CD4-positive, alpha-beta T cell treated with Interleukin-6 at 100 ng/mL for 8 hours (primary cell): ENCODE data around the gene CRACR2A.

Source experiments
- DNase-seq: peaks from one replicate; pipeline ENCODE4 v3.0.0-alpha.2; 2020; ENCODE audit warnings: mixed read lengths, low spot score

Gene CRACR2A

DNA sequence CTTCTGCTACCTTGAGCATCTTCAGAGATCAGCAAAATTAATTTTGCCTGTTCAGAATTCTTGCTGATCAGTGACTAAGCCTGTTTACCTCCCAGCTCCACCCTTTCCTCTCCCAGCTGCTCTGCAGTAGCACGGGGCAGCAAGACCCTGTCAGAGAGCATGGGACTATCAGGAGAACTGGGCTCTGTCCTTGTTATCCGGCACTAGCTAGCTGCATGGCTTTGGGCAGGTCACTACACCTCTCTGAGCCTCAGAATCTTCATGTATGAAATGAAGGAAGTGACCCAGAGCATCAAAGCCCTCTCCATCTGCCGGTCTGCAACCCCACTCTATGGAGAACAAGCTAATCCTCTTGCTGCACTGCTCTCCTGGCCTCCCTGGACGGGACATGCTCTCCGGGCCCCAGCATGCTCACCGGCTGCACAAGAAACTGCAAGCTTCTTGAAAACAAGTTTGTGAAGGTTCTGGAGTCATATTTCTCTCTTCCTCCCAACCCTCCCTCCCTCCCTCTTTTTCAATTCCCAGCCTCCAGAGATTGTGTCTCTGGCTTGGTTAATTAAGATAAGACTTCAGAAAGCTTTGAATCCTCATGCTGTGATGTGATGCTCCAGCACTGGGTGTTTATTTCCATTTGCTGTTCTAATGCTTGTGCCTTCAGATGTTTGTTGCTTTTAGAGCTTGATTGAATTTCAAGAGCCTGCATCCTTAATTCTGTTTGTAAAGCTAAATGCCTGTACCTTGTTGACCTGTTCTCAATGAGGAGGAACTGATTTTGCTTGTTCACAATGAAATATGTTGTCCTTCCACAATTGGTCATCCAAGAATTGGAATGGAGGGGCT is 101.1 kb downstream of the CRACR2A start:
- no peak for DNase-seq

DNA sequence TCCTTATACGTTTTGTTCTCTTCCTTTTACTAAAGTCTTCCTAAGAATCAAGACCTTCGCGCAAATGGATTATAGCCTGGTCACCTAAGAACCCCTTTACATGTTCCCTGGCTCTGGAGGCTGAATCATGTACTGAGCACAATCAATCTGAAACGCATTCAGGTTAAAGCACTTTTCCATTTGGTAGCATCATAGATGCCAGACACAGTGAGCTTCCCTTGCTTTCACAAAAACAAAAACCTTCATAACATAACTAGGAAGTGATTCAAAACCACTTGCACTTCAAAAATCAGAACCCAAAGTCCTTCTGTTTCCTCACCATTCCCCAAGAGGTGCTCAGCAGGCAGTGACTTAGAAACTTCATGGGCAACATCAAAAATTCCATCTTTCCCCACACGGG is 105.4 kb downstream of the CRACR2A start:
- DNase-seq, result no peak

DNA sequence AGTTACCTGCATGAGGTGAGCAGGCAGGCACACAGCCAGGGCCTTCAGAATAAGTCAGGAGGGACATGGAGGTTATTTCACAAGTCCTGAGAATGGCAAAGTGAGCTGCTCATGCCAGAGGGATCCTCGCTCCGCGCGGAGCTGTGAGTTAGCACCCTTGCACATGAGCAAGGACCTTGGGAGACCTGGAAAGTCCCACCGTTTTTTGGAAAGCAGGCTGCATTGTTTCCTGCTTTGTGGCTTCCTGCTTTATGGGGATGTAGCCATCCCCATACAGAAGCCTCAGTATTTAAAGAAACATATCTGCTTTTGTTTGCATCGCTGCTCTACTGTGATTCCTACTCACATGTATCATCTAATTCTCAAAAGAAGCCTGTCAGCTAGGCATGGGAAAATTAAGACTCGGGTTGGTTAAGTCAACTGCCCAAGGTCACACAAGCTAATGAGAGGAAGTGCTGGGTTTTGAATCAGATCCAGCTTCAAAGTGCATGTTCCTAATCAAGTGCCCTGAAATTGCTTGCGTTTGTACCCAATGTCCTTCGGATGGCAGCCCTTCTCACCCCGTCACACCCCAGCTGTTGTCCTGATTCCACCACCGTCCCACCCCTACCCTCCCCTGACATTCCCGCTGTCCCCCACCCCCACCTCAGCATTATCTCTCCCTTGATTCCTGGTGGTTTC is 106.2 kb downstream of the CRACR2A start:
- DNase-seq, result no peak

DNA sequence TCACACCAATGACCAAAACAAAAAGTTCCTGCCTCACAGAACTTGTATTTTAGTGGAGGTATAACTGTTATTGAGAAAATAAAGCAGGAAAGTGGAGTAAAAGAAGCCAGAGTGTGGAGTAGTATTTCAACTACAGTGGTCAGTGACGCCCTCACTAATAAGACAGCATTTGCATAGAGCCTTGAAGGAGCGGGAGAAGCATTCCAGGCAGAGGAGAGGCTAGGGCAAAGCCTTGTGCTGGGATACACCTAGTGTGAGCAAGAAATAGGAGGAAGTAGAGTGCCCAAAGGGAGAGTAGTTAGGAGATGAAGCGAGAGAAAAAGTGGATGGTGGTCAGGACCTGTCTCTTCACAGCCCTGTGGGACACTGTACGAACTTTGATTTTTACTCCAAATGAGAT is 107.8 kb downstream of the CRACR2A start:
- DNase-seq, result no peak

DNA sequence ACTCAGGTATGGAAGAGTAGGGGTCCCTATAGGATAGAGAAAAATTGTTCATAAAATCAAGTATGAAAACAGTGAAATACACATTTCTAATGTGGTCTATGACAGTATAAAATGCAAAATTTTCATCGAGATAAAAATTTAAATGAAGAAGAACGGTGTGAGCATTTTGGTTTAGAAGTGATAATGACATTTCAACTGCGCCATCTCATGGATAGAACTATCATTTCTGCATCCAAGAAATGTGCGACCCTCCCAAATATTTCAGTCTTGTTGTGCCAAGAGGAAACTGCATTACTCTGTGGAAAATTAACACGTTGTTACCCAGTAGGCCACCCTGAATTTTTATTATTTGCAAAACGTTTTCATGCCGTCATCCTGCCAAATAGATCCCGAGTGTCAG is 108.8 kb downstream of the CRACR2A start:
- DNase-seq, result no peak

DNA sequence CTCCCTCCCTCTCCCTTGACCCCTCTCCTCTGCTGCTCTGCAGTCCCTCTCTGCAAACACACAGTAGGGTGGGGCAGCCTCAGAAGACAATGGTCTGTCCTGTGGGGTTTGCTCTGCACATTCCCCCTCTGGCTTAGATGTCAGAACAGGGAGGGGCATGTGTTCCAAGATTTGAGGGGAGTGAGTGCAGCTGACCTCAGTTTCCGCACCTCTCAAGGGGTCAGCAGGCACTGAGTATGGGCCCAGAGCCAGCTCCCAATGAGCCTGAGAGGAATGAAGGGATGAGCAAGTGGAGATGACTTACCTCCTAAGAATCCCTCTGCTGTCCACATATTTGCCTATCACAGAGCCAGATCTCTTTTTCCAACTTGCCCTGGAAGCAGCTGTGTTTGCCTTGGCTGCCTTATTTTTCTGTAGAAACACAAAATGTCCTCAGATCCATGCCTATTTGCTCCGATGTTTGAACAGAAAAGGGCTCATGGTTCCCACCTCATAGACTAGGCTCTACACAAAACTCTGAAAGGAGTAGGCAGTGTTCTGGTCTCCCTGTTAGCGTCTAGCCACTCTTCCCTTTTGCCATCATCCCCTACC is 111.4 kb downstream of the CRACR2A start:
- no peak for DNase-seq

DNA sequence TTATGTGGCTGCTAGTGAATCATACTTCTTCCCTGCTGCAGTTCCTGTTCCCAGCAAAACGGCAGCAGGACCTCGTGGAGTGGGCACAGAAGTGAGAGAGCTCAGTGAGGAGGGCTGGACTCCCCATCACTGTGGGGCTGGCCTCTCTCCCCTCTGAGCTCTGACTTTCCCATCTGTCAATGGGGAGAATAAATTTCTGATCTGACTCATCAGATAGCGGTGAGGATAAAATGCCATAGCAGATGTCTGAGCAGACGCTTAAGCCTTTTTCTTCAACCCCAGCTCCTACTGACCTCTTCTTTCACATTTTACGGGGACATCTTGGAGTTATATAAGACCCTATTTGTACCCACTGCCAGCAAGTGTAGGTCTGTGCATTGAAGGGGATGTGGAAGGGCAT is 116.6 kb downstream of the CRACR2A start:
- no peak for DNase-seq

DNA sequence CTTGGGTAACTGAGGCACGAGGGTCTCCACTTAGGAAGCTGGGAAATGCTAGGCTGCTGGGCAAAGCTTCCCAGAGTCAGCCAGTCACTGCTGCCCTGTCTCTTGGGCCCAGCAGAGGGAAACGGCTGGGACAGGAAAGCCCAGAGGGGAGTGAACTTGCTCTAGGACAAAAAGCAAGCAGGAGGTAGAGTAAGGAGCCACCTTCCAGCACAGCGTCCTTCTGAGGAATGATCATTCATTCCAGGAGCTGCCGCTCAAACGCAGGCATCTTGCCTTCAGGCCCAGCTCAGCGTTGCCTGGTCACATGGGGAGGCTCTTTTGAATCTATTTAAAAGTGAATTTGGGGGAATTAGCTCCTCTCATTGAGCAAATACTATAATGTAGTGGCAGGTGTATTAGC is 118.6 kb downstream of the CRACR2A start:
- DNase-seq, result no peak

DNA sequence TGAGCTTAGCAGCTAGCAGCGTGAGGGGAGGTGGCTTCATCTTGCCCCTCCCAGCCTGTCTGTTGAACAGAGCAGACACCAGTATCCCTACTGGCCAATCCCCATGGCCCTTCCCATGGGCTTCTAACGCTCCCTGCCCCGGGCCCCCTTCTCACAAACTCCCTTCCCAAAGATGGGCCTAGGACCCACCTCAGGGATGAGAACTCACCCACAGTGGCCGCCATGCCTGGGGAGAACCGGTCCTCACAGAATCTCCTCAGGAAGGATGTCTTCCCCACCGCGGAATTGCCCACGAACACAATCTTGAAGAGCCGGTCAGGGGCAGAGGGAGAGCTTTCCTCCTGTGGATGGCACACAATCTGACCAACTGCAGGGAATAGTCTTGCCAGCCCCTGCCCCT is 119.5 kb downstream of the CRACR2A start:
- DNase-seq, result no peak

DNA sequence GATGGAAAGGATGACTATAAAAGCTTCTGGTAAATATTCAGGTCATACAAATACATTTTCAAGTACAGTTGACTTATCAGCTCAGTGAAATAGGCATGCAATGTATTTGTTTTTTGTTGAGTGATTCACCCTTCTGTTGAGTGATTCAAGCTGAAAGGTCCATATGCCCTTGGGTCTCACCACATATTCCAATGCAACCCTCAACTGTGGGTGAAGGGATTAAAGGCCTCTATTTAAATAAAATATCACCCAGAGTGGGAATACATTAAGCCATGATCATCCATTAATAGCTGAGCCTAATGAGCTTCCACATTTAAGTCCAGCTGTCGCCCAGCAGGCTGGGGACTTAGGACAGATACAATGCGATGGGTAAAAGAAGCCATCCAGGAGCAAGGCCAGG is 120.2 kb downstream of the CRACR2A start:
- no peak for DNase-seq

DNA sequence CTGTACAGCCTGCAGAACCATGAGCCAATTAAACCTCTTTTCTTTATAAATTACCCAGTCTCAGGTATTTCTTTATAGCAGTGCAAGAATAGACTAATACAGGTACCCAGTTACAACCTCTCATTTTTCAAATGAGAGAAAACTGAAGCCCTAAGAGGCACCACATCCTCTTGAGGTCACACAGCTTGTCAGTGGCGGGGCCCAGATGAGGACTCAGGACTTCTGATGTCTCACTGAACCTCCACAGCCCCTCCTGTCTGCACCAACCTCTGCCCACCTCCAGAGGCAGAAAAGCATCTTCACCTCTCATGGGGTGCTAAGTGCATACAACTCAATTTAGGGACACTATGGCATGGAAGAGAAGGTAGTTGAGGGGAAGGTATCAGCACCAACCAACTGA is 120.7 kb downstream of the CRACR2A start:
- DNase-seq, result no peak

DNA sequence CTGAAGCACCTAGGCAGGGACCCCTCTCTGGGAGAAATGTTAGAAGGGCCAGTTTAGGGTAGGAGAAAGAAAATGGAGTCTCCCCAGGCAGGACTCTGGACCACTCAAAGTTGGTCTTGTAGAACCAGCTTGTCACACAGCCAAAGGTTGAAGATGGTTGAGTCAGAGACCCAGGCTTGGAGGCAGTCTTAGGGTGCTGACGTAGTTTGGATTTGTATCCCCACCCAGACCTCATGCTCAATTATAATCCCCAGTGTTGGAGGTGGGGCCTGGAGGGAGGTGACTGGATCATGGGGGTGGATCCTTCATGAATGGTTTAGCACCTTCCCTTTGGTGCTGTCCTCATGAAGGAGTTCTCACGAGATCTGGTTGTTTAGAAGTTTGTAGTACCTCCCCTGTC is 121.2 kb downstream of the CRACR2A start:
- no peak for DNase-seq

DNA sequence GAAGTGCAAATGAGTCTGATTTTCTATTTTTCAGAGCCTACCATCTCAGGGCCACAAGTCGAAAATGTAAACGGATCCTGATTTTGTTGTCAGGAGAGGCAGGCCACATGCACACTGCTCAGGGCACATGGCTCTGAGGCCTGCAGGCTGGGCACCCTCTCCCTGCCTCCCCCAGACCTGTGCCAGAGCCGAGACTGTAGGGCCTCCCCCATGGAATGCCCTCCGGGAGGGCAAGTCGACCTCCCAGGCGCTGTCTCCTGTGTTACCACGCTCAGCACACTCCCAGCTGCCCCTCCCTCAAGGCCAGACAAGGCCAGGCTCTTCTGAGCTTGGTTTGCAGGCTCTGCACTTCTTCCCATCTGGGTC is 121.7 kb downstream of the CRACR2A start:
- no peak for DNase-seq

DNA sequence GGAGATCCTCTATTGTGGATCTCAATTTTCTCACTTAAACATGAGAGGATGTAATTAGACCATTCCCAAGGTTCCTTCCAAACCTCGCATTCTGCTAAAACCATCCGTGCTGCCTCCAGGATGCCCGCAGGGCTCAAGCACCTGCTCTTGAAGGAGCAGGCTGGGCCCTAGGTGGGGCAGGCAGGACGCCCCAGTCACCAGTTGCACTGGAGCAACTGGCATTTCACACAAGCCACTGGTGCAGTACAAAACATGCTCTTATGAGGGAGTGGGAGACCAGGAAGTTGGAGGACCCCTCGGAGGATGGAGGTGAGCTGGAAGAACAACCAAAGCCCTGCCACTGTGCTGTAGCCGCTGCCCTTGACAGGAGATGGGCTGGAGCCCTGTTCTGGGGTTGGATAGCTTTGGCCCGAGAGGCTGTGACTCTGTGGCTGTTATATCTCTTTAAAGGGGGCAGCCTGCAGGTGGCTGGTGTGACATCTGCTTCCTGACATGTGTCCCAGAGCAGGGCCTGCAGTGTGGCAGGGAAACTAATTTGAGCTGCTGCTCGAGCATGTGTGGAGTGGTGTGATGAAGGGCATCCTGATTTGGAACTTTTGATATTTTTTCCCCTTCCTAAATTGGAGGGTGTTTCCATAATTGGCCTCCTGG is 122.2 kb downstream of the CRACR2A start:
- no peak for DNase-seq

DNA sequence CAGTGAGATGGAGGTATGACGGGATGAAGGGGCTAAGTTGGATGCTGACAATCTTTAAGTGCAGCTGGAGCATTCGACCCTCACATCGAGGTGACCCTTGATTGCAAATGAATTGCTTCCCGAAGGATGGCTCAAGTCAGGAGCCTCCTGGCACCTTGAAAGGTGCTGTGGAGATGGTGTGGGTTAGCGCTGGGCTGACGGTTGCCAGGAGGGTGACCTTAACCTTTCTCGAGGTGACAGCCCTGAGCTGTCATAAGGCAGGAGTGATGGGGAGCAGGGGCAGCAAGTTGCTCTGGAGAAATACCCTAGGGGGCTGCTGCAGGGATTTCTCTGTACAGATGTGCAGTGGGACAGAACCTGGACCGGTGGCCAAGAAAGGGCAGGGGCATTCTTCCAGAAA is 122.8 kb downstream of the CRACR2A start:
- DNase-seq, result no peak

DNA sequence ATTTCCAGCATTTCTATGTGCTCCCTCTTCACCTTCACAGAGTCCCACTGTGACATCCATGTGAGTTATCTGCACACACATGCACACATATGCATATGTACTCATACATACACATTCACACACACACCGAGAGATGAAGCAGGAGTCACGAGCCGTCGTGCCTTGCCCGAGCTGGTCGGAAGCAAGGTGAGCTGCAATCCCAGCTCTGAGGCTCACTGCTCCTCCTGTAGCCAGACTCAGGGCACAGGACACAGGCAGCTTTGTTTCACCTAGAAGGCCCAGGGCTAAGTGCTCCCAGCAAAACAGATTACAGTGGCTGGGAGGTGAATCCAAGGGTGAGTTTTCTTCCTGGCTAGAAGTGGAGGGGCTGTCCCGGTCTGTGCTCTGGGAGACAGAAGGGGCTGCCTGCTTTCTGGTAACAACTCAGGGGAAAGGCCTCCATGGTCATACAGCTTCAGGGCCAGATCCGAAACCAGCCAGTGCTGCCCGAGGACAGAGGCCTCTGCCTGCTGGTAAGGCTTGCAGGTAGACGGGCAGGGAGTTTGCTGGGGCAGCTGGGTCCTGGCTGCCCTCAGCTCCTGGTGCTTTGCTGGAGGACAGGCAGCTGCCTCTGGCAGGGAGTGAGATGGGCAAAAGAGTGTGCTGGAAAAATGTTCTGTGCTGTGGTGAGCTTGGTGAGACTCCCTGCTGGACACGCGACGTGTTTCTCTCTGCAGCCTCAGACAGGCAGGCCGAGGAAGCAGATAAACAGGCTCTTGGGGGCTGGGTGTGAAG is 123.7 kb downstream of the CRACR2A start:
- no peak for DNase-seq

DNA sequence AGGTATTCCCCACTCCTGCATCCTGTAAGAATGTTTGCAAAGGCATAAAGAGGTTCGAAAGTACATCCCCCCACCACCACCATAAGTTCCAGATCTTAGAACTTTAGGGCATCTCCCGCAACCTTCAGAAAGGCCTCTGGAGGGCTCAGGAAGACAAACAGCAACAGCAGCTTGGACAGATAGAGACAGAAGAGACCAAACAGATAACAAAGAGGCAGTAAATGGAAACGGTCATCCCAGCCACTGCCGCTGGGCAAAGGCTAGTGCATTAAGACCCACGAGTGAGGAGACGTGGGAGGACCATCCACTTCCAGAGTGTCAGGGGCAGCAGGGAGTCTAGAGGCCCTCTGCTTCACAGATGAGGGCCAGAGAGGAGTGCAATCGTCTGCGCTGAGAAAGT is 124.3 kb downstream of the CRACR2A start:
- no peak for DNase-seq

DNA sequence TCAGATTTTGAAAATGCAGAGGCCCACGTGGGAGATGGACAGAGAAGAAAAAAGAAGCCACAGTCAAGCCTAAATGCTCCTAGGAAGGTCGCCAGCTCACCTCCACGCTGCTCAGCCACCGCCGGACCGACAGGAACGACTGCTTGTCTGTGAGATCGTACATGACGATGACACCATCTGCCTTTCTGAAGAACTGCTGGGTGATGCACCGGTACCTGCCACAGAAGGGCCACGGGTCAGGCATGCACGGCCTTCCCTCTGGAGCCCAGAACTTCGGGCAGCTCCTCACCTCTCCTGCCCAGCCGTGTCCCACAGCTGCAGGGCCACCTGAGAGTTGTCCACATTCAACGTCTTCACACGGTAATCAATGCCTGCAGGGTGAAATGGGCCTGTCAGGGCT is 125.6 kb downstream of the CRACR2A start:
- no peak for DNase-seq

DNA sequence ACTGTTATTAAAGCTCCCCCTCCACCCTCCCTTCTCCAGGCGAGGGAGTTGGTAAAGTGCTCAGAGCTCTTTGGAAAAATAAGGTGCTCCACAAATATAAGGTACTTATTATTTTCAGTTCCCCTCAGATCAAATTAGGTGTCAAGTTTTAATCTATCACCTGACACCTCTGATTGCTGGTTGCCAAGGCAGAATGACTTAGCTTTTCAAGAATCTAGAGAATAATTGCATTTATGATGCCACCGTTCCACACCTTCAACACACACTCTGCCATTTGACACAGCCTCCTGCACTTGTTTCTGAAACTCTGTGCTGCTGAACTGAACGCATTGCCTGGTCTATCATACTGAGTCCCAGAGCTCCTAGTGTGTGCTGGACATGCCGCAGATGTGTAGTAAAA is 128.6 kb downstream of the CRACR2A start:
- no peak for DNase-seq

DNA sequence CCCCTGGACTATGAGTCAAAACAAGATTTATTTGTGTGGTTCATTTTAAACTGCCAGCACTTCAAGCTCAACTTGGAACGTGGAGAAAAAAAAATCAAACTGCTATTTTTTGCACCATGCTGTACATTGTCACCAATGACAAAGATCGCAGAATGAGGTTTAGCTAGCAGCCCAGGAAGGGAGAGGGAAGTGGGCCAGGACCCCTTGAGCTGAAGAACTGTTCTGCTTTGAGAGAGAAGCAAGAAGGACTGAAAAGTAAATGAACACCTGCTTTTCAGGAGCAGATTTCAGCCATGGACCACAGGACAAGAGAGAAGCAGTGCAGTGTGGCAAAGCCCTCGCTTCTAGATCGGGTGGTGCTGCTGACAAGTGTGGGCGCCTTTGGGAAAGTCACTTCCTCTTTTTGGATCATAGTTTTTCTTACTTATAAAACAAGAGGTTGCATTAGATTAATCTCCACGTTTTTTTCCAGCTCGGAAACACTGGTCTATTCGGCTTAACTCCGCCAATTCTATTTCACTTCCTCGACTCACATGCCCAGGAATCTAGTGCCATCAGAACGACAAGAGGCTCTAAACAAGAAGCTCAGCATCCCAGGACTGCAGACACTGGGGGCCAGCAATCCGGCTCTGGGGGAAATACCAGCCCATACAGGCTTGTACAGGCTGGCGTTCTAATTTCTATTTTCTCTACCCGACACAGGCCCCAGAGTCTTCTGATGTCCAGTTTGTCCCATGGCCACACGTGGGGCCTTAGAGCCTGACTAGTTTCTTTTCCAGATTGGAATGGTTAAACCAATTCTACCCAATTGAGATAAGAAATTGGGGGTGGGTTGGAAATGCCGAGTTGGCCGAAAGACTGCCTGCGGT is 129.9 kb downstream of the CRACR2A start:
- no peak for DNase-seq
